ENCODE measurements around the gene RAD51B. TPM values are rescaled to one million over a fixed set of nuclear protein-coding genes. Genes with fewer than 3 reads are reported as not detected.

RAD51B gene
- total RNA-seq, 1 experiment from 2014 or later = 16.7 TPM

DNA sequence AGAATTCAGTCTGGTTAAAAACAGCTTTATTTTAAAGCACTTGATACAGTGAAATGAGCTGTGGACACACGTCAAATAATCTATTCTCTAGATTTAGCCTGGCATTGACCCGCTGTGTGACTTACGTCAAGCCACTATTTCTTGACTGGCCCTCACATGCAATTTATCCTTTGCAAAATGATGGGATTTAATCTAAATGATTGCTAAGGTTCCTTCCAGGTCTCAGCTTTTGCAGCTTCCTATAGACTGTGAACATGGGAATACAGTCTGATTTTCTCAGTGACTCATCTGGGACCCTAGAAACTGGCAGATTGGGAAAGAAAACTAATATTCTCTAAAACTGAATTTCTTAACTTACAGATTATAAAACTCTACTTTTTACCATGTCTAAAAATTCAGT lies 409.1 kb downstream of the RAD51B start:
- H3K79me2 ChIP-seq (ENCODE audit: insufficient read depth, low read length) = no peaks in the 10 kb centered on the region
- no peaks in the 10 kb centered on the region for H3K9me3 ChIP-seq (ENCODE audit: control insufficient read depth, low read depth, low read length)
- H3K56ac ChIP-seq (ENCODE audit: insufficient read length, low read depth, low read length) = no peak overlapping the region
- TF ChIP-seq CTCF (conservative IDR thresholded peaks at IDR 0.05) = no peak
- no peak overlapping the region for H4K91ac ChIP-seq (ENCODE audit: insufficient read length, low read depth, low read length)
- peaks cover 9 to 12% of the 10 kb centered on the region in 2 experiments for H3K4me1 Mint-ChIP-seq
- no peak overlapping the region for H3K4me3 Mint-ChIP-seq
- H3K27me3 Mint-ChIP-seq (ENCODE audit: low read depth) = no peaks in the 10 kb centered on the region
- WGBS (ENCODE audit: extremely low coverage, insufficient read length, low lambda C conversion rate) = no CpG with 5 or more reads among the region's 3 CpGs
- no peak overlapping the region for H3T11ph ChIP-seq (ENCODE audit: low read length)
- no peak overlapping the region for H3K23ac ChIP-seq (ENCODE audit: insufficient read length, low read depth, low read length)
- no peak overlapping the region for H3K14ac ChIP-seq (ENCODE audit: insufficient read depth, low read length)
- no peak overlapping the region for H3K18ac ChIP-seq (ENCODE audit: insufficient read length, low read depth, low read length)
- no peak overlapping the region for H3K4ac ChIP-seq (ENCODE audit: low read depth, low read length)
- no peaks in the 10 kb centered on the region for H3K27me3 ChIP-seq (ENCODE audit: insufficient read depth, low read length)
- no peak overlapping the region for H2BK120ac ChIP-seq (ENCODE audit: low read depth, low read length, poor library complexity, severe bottlenecking)
- H4K5ac ChIP-seq (ENCODE audit: insufficient read length, low read depth, low read length) = no peak overlapping the region
- H2AFZ ChIP-seq (ENCODE audit: low read length) = no peak overlapping the region
- no peak for DNase-seq
- no peak overlapping the region for H4K8ac ChIP-seq (replicated peaks; ENCODE audit: insufficient read length, low read depth, low read length)
- no peak overlapping the region for H3K4me2 ChIP-seq (ENCODE audit: insufficient read depth, insufficient read length, low read length)
- H3K27ac ChIP-seq (ENCODE audit: insufficient read length, low read depth, low read length) = no peak overlapping the region
- no peak overlapping the region for H2BK12ac ChIP-seq (ENCODE audit: insufficient read length, low read depth, low read length)
- peaks cover 9% of the 10 kb centered on the region for H3K4me1 ChIP-seq (ENCODE audit: insufficient read depth, low read length)
- no peak overlapping the region for H3K27ac Mint-ChIP-seq
- H3K9me3 Mint-ChIP-seq = no peaks in the 10 kb centered on the region
- no peaks in the 10 kb centered on the region for H3K79me1 ChIP-seq (ENCODE audit: insufficient read depth, low read depth, low read length, poor library complexity, severe bottlenecking)
- no peak overlapping the region for H3K9ac ChIP-seq (ENCODE audit: extremely low read depth, insufficient read length, low read length)
- no peak overlapping the region for H2AK5ac ChIP-seq (ENCODE audit: insufficient read length, low read length)
- H2BK15ac ChIP-seq (ENCODE audit: low read depth, low read length) = no peak overlapping the region
- no peaks in the 10 kb centered on the region for H3K23me2 ChIP-seq (ENCODE audit: insufficient read length, low read depth, low read length, poor library complexity, severe bottlenecking)
- no peaks in the 10 kb centered on the region for H3K36me3 Mint-ChIP-seq (ENCODE audit: insufficient read depth in 1 of 3, low read depth in 3 of 3)
- no peak overlapping the region for H2BK5ac ChIP-seq (ENCODE audit: insufficient read length, low read length)
- no peak overlapping the region for H2BK20ac ChIP-seq (ENCODE audit: low read depth, low read length, poor library complexity, severe bottlenecking)
- no peaks in the 10 kb centered on the region for H4K20me1 ChIP-seq (ENCODE audit: control insufficient read depth, insufficient read depth, insufficient read length)
